ENCODE results near the gene COL23A1.

DNA sequence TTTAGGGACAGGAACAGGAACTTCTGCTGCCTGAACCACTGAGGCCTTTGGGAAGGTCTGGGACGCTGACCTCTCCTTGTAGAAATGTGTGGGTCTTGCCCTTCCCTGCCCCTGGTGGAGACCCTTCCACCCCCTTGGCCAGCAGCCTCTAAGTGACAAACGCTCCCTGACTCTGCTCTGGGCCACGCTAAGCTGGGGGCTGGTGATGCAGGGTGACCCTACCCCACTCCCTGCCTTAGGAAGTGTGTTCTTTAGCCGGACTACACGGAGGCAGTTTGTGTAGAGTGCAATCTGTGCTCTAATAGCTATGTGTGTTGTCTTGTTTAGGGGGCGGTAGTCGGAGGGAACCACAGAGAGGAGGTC, 123.0 kb downstream of the COL23A1 start:
- TF ChIP-seq POLR2A (IDR thresholded peaks at IDR 0.05; ENCODE audit: low read length) (no peak), GATA1 (IDR thresholded peaks at IDR 0.05; ENCODE audit: low read depth, low read length) (no peak)
